Transverse colon (tissue), 4 donors: ENCODE data around the gene FNDC5. TPM values are rescaled to one million over a fixed set of nuclear protein-coding genes. Genes with fewer than 3 reads are reported as not detected.

Experiments used
- DNase-seq: peaks from one replicate; pipeline ENCODE4 v3.0.0-alpha.2; 2019
- H3K27ac ChIP-seq, 4 donors: fragments of 200-600 bp; sonication (generic); 2 replicates each; pipeline ENCODE4 v1.5.1; 2016 to 2018; ENCODE audit warnings: inconsistent platforms in 4 of 4
- H3K27me3 ChIP-seq: fragments of 200-600 bp; sonication (generic); 2 replicates; pipeline ENCODE4 v1.5.1; 2017; ENCODE audit warnings: inconsistent platforms
- H3K36me3 ChIP-seq, 4 donors: fragments of 200-600 bp; sonication (generic); 2 replicates each; pipeline ENCODE4 v1.5.1; 2017 to 2019; ENCODE audit warnings: inconsistent platforms in 4 of 4
- H3K4me1 ChIP-seq, 4 donors: fragments of 200-600 bp; sonication (generic); 2 replicates each; pipeline ENCODE4 v1.5.1; 2017 to 2020; ENCODE audit warnings: inconsistent platforms in 4 of 4
- H3K4me3 ChIP-seq, 4 donors: fragments of 200-600 bp; sonication (generic); 1 replicate in 1 of 4; 2 replicates in 3 of 4; pipeline versions ENCODE4 v1.5.1 to v1.6.1; 2017 to 2019; ENCODE audit warnings: inconsistent platforms in 4 of 4
- H3K9me3 ChIP-seq, 2 donors: fragments of 200-600 bp; sonication (generic); 2 replicates each; pipeline ENCODE4 v1.5.1; 2017 to 2019; ENCODE audit warnings: inconsistent platforms in 2 of 2
- CTCF ChIP-seq, 5 experiments: fragments of 200-600 bp in 3 of 5; fragments of 450-650 bp in 2 of 5; sonication (generic) in 3 of 5; IDR thresholded peaks; 1 replicate in 2 of 5; 2 replicates in 3 of 5; pipeline ENCODE4 v1.5.1; 2016 to 2017; ENCODE audit warnings: antibody characterized with exemption in 5 of 5, inconsistent platforms in 3 of 5, mild to moderate bottlenecking in 2 of 5, moderate library complexity in 1 of 5
- EP300 ChIP-seq: sonication (generic); formaldehyde crosslinking; IDR thresholded peaks from one replicate; pipeline ENCODE4 v1.6.1; 2017; ENCODE audit warnings: antibody characterized with exemption, low read depth
- POLR2A ChIP-seq: fragments of 450-650 bp; IDR thresholded peaks from one replicate; pipeline ENCODE4 v1.6.1; 2016; ENCODE audit warnings: antibody characterized with exemption, mild to moderate bottlenecking, moderate library complexity
- POLR2AphosphoS5 ChIP-seq, 3 donors: sonication (generic); formaldehyde crosslinking; IDR thresholded peaks; one replicate each; pipeline ENCODE4 v1.6.1; 2016; ENCODE audit warnings: antibody characterized with exemption in 3 of 3
- WGBS, 2 donors: methylation state at CpG; one replicate each; pipeline ENCODE4 v1.1.5; 2018; ENCODE audit warnings: low coverage in 1 of 2; 5-methylcytosine and 5-hydroxymethylcytosine counted together
- in situ Hi-C, 4 donors: fragments of 200-750 bp; cut with MboI; loops; one replicate each; pipeline versions ENCODE4 v1.15.0 to v1.15.1; 2017; ENCODE audit warnings: low sequenced_read_pairs in 3 of 4, low pct_ligation_motif_present in 1 of 4, low pct_unique_long_range_greater_than_20kb in 1 of 4
- intact Hi-C: fragments of 100-400 bp; cut with DNase I; formaldehyde crosslinking; loops from one replicate; pipeline ENCODE4 v1.15.1; 2023; ENCODE audit warnings: low total_unique reads
- total RNA-seq, 4 donors: library from RNA; depleted of rRNA; stranded (reverse); fragments of >200 nt; gene quantifications; one replicate each; pipeline ENCODE4 v1.1.0, GENCODE V29; 2016

FNDC5 gene
- total RNA-seq, 4 donors from 2014 or later, result 0.32 to 0.55 TPM; not detected in 2

GRCh38 chr1:32818804-32819541 lies 51.7 kb downstream of the FNDC5 start:
- peak overlapping the region; percentile 96 to 98 (median 97) for H3K27ac ChIP-seq
- no peaks in the 10 kb centered on the region for H3K9me3 ChIP-seq
- peak; percentile 43 for DNase-seq
- H3K36me3 ChIP-seq, result no peaks in the 10 kb centered on the region
- intact Hi-C loops (no loop called here), in situ Hi-C loops (no loop called here)
- H3K4me1 ChIP-seq, result peaks cover 9 to 44% (median 28%) of the 10 kb centered on the region in 4 donors
- H3K4me3 ChIP-seq, result peak overlapping the region in 3 of 4 donors; percentile 72 to 91 (median 74)
- 40 to 54% methylated on average over 3 to 11 of the region's 11 CpGs for WGBS, 2 donors
- H3K27me3 ChIP-seq, result no peaks in the 10 kb centered on the region
- TF ChIP-seq EP300, result no peak
- peak in 2 of 3 donors; percentile 6 to 34 for TF ChIP-seq POLR2AphosphoS5 (IDR thresholded peaks at IDR 0.05)

GRCh38 chr1:32817815-32818786 lies 52.6 kb downstream of the FNDC5 start:
- in situ Hi-C loops, result no loop called here
- intact Hi-C loops, result no loop called here
- Histone ChIP-seq H3K27ac (peak overlapping the region; percentile 96 to 98 (median 97)), H3K27me3 (no peaks in the 10 kb centered on the region), H3K9me3 (no peaks in the 10 kb centered on the region), H3K4me3 (peak overlapping the region; percentile 72 to 91 (median 73)), H3K4me1 (peaks cover 9 to 47% (median 28%) of the 10 kb centered on the region in 4 donors), H3K36me3 (no peaks in the 10 kb centered on the region)
- DNase-seq, result peak; percentile 77
- 1 to 3% methylated on average over 5 to 28 of the region's 51 CpGs for WGBS, 2 donors
- no peak for TF ChIP-seq POLR2A
- peak; percentile 27 to 64 (median 40) for TF ChIP-seq POLR2AphosphoS5 (IDR thresholded peaks at IDR 0.05)

GRCh38 chr1:32817159-32817814 lies 53.4 kb downstream of the FNDC5 start, which contains the start of the genes S100PBP and YARS1:
TSS of gene S100PBP (plus strand) at chr1:32817653. CDS start at chr1:32826100, 8,447 bp downstream.
TSS of gene YARS1 (minus strand) at chr1:32817358. CDS start at chr1:32817244, 114 bp downstream.
- Histone ChIP-seq H3K27ac (peak within 1 kb of the TSS; percentile 96 to 98 (median 97)), H3K36me3 (no peaks in the 10 kb centered on the region), H3K4me3 (peak within 1 kb of the TSS; percentile 72 to 91 (median 73)), H3K4me1 (peaks cover 9 to 47% (median 28%) of the 10 kb centered on the region in 4 donors), H3K27me3 (no peaks in the 10 kb centered on the region), H3K9me3 (no peaks in the 10 kb centered on the region)
- in situ Hi-C loops (no loop called here), intact Hi-C loops (no loop called here)
- peak; percentile 100 for DNase-seq
- WGBS, 2 donors, result 1% methylated on average over 33 of the region's 55 CpGs; no CpG with 5 or more reads in 1 of the 2 donors
- TF ChIP-seq POLR2A (peak; percentile 81), POLR2AphosphoS5 (IDR thresholded peaks at IDR 0.05) (peak; percentile 90 to 94 (median 92)), CTCF (IDR thresholded peaks at IDR 0.05) (peak in 2 of 5 experiments; percentile 37 to 43), EP300 (no peak)

- H3K36me3 ChIP-seq, result no peaks in the 10 kb centered on the region
Measured at GRCh38 chr1:32816676-32817158, 54.0 kb downstream of the FNDC5 start.

More at GRCh38 chr1:32816676-32817158, 54.0 kb downstream of the FNDC5 start:
- peak; percentile 10 for DNase-seq
- H3K4me3 ChIP-seq, result peak overlapping the region; percentile 60 to 91 (median 73)
- peaks cover 9 to 47% (median 28%) of the 10 kb centered on the region in 4 donors for H3K4me1 ChIP-seq
- no peak for TF ChIP-seq POLR2AphosphoS5 (IDR thresholded peaks at IDR 0.05)
- no peak for TF ChIP-seq EP300
- TF ChIP-seq CTCF (IDR thresholded peaks at IDR 0.05), result no peak
- TF ChIP-seq POLR2A, result no peak
- in situ Hi-C loops, result no loop called here
- peak overlapping the region; percentile 96 to 98 (median 97) for H3K27ac ChIP-seq
- no peaks in the 10 kb centered on the region for H3K27me3 ChIP-seq
- intact Hi-C loops, result no loop called here
- H3K9me3 ChIP-seq, result no peaks in the 10 kb centered on the region
- 0 to 1% methylated on average over 2 to 15 of the region's 15 CpGs for WGBS, 2 donors
